ENCODE results near the gene TBC1D22A. TPM values are rescaled to one million over a fixed set of nuclear protein-coding genes. Genes with fewer than 3 reads are reported as not detected.

The TBC1D22A gene
- total RNA-seq, 1 donor from 2014 or later, result 87.8 TPM

DNA sequence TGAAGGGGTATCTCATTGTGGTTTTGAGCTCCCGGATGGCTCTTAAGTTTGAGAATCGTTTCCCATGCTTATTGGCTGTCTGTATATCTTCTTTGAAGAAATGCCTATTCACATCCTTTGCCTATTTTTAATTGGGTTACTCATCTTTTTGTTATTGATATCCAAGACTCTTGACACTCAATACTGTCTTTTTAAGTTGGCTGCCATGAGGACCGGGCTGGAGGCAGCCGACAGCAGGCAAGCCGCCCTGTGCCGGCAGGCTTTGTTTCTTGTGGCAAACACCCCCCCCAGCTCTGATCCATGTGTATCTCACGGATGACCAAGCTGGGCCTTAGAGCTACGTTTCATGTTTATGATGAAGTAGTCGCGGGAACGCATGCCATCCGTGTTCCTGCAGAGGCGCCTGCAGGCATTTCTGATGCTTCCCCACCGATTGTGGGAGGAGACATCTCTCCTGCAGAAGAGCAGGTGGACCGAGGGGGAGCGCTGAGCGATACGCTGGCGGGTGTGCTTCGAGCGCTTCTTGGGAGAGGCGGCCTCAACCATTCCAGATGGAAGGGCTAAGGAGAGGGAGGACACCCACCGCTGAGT, 95.8 kb downstream of the TBC1D22A start:
- Histone ChIP-seq H3K4me1 (no peaks in the 10 kb centered on the region), H3K36me3 (no peaks in the 10 kb centered on the region), H3K27ac (no peak overlapping the region), H3K27me3 (no peaks in the 10 kb centered on the region), H3K4me3 (no peak overlapping the region), H3K9me3 (no peaks in the 10 kb centered on the region)
- DNase-seq (ENCODE audit: low spot score in 2 of 2), result no peak
- intact Hi-C loops (cut with DNase I), result no loop called here
- TF ChIP-seq, protein P1, sequence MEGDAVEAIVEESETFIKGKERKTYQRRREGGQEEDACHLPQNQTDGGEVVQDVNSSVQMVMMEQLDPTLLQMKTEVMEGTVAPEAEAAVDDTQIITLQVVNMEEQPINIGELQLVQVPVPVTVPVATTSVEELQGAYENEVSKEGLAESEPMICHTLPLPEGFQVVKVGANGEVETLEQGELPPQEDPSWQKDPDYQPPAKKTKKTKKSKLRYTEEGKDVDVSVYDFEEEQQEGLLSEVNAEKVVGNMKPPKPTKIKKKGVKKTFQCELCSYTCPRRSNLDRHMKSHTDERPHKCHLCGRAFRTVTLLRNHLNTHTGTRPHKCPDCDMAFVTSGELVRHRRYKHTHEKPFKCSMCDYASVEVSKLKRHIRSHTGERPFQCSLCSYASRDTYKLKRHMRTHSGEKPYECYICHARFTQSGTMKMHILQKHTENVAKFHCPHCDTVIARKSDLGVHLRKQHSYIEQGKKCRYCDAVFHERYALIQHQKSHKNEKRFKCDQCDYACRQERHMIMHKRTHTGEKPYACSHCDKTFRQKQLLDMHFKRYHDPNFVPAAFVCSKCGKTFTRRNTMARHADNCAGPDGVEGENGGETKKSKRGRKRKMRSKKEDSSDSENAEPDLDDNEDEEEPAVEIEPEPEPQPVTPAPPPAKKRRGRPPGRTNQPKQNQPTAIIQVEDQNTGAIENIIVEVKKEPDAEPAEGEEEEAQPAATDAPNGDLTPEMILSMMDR (IDR thresholded peaks at IDR 0.05), result no peak

DNA sequence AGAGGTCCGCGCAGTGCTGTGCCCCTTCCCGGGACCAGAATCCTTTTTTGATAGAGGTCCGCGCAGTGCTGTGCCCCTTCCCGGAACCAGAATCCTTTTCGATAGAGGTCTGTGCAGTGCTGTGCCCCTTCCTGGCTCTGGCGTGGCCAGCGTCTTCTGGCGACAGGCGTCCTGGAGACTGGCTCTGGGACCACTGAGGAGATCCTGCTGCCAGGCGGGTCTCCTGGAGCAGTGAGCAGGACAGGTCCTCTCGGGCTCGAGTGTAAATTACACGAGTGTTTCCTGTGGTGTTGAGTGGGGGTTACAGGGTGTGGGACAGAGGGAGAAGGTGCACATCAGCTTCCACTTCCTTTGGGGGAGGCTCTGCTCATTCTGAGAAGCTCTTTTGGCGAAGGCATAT, 98.1 kb downstream of the TBC1D22A start:
- intact Hi-C loops (cut with DNase I), result no loop called here

DNA sequence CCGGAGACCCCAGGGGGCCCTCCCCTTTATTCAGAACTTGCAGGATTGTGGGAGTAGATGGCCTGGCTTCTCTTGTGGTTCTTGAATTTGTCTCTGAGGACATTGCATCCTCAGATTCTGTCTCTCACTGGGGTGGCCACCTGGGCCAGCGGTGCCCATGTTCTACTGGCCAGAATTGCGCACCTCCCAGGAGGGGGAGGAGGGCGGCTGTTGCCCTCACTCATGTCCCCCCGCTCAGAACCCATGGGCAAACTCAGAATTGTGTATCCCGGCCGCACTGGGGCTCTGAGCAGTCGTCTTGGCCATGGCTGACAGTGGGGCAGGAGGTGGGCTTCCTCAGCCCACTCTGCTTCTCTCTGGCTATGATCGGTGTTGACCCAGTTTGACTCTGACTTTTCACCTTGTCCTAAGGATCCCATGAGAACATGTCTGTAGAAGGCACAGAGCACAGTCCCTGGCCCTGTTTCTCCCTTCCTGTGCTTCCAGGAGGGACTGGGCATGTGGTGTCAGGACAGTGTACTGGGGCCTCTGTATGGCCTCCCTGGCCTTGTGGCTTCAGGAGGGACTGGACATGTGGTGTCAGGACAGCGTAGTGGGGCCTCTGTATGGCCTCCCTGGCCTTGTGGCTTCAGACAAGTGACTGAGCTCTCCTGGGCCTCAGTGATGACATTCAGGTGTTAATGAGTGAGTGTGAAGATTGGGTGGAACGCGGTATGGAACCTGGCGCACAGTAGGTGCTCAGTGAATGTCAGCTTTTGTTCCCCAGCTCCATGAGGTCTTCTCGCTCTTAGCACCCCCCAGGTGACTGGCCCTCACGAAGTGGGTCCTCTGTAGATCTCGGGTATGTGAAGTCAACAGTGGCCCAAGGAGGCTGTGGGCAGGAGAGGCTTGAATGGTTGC, 99.3 kb downstream of the TBC1D22A start:
- no peak overlapping the region for H3K4me3 ChIP-seq
- no peaks in the 10 kb centered on the region for H3K27me3 ChIP-seq
- no peak overlapping the region for H3K27ac ChIP-seq
- no peaks in the 10 kb centered on the region for H3K9me3 ChIP-seq
- H3K4me1 ChIP-seq, result no peaks in the 10 kb centered on the region
- intact Hi-C loops (cut with DNase I), result no loop called here
- no peaks in the 10 kb centered on the region for H3K36me3 ChIP-seq
- DNase-seq (ENCODE audit: low spot score in 2 of 2), result no peak
- TF ChIP-seq, protein P1 (IDR thresholded peaks at IDR 0.05), result no peak

More for the DNA sequence above, 98.1 kb downstream of the TBC1D22A start:
- no peak overlapping the region for H3K27ac ChIP-seq
- H3K9me3 ChIP-seq, result no peaks in the 10 kb centered on the region
- H3K36me3 ChIP-seq, result no peaks in the 10 kb centered on the region
- H3K4me1 ChIP-seq, result no peaks in the 10 kb centered on the region
- no peaks in the 10 kb centered on the region for H3K27me3 ChIP-seq
- TF ChIP-seq, protein P1 (IDR thresholded peaks at IDR 0.05), result no peak
- DNase-seq (ENCODE audit: low spot score in 2 of 2), result no peak
- no peak overlapping the region for H3K4me3 ChIP-seq

DNA sequence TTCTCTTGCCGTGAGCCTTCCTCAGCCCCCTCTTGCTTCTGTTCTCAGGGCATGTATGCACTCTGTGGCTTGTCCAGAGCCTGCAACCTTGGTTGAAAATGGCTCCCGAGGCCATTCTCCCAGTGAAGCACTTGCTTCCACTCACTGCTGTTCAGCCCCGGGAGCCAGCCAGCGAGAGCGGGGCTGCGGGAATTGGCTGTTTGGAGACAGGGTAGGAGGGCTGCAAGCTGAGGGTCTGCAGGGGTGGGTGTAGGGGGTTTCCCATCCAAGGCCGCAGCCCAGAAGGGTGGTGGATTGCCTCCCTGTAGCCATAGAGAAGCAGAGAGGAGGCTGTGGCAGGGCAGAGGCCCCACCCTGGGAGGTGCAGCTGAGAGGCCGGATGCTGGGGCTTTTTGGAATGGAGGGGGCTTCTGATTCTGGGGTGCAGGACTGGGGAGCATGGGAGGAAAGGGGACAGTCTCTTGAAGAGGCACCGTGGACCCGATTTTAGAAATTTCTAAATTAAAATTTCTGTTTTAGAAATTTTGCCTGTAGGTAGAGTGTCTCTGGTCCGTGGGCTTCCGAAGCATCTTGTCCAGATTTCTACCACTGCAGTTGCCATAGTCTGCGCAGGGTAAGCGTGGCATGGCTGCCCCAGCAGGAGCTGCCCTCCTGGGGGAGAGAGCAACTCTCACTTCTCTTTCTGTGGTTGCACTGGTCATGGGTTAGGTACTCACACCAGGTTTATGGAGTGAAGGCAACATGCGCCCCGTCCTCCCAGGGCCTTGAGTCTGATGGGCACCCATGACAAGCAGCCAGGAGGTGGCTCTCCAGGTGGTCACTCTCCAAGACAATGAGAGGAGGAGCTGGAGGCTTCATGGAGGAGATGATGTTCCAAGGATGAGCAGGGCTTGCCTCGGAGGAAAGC, 100.2 kb downstream of the TBC1D22A start:
- H3K36me3 ChIP-seq, result no peaks in the 10 kb centered on the region
- H3K4me1 ChIP-seq, result no peaks in the 10 kb centered on the region
- H3K4me3 ChIP-seq, result no peak overlapping the region
- no peaks in the 10 kb centered on the region for H3K9me3 ChIP-seq
- intact Hi-C loops (cut with DNase I), result no loop called here
- H3K27me3 ChIP-seq, result no peaks in the 10 kb centered on the region
- DNase-seq (ENCODE audit: low spot score in 2 of 2), result no peak
- TF ChIP-seq, protein P1 (IDR thresholded peaks at IDR 0.05), result no peak
- no peak overlapping the region for H3K27ac ChIP-seq

DNA sequence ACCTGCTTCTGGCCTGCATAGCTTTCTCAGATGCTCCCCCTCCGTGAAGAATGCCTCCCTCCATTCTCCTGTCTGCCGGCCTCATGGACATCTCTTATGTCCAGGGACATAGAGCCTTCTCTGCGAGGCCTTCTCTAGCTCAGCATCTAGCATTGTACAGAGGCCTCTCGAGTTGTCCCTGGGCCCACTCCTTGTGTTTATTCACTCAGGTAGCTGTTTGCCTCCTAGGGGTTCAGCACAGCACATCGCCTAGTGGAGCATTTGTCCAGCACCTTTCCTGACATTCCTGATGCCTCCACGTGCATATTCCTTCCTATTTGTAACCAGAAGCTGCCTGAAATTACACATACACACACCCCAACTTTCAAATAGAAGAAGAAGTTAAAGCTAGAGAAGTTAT, 101.3 kb downstream of the TBC1D22A start:
- Histone ChIP-seq H3K27me3 (no peaks in the 10 kb centered on the region), H3K36me3 (no peaks in the 10 kb centered on the region), H3K4me1 (no peaks in the 10 kb centered on the region), H3K9me3 (no peaks in the 10 kb centered on the region), H3K4me3 (no peak overlapping the region), H3K27ac (no peak overlapping the region)
- DNase-seq (ENCODE audit: low spot score in 2 of 2), result no peak
- TF ChIP-seq, protein P1 (IDR thresholded peaks at IDR 0.05), result no peak
- intact Hi-C loops (cut with DNase I), result no loop called here

Data from ascending aorta (tissue), 2 donors.